Osteoblast (primary cell): ENCODE measurements around the gene VWA2. TPM values are rescaled to one million over a fixed set of nuclear protein-coding genes. Genes with fewer than 3 reads are reported as not detected.

Source experiments
- DNase-seq: peaks from one replicate; pipeline ENCODE4 v3.0.0; 2011; ENCODE audit warnings: low spot score, mixed read lengths; ENCODE audit not compliant: insufficient read length; ENCODE audit errors: missing footprints
- H2AFZ ChIP-seq: 2 replicates; pipeline ENCODE4 v1.6.0; 2011; ENCODE audit warnings: mild to moderate bottlenecking, low read length
- H3K27ac ChIP-seq: 2 replicates; pipeline ENCODE4 v1.5.1; 2011; ENCODE audit warnings: mild to moderate bottlenecking, low read depth, low read length, moderate library complexity
- H3K27me3 ChIP-seq: 2 replicates; pipeline ENCODE4 v1.6.0; 2012; ENCODE audit warnings: mild to moderate bottlenecking, control low read depth, inconsistent platforms, low read length, moderate library complexity; ENCODE audit not compliant: insufficient read depth
- H3K36me3 ChIP-seq: 2 replicates; pipeline ENCODE4 v1.5.1; 2011; ENCODE audit warnings: mild to moderate bottlenecking, low read length, control low read depth, moderate library complexity; ENCODE audit not compliant: insufficient read depth
- H3K4me1 ChIP-seq: 2 replicates; pipeline ENCODE4 v1.5.1; 2011; ENCODE audit warnings: mild to moderate bottlenecking, low read length, control low read depth, moderate library complexity; ENCODE audit not compliant: insufficient read depth
- H3K4me2 ChIP-seq: 2 replicates; pipeline ENCODE4 v1.6.0; 2011; ENCODE audit warnings: mild to moderate bottlenecking, low read length; ENCODE audit not compliant: insufficient read depth
- H3K4me3 ChIP-seq: fragments of 200-600 bp; sonication (generic); 3 replicates; pipeline ENCODE4 v1.5.1; 2012; ENCODE audit warnings: mild to moderate bottlenecking, low read length, inconsistent platforms; ENCODE audit not compliant: insufficient read depth
- H3K79me2 ChIP-seq: 2 replicates; pipeline ENCODE4 v1.6.0; 2012; ENCODE audit warnings: mild to moderate bottlenecking, low read length, control low read depth, inconsistent platforms; ENCODE audit not compliant: insufficient read depth
- H3K9me3 ChIP-seq: 2 replicates; pipeline ENCODE4 v1.5.1; 2011; ENCODE audit warnings: low read depth, low read length, control low read depth
- H4K20me1 ChIP-seq: 2 replicates; pipeline ENCODE4 v1.6.0; 2012; ENCODE audit warnings: mild to moderate bottlenecking, low read length, control low read depth; ENCODE audit not compliant: insufficient read depth
- total RNA-seq: library from RNA; depleted of rRNA; stranded (reverse); fragments of >200 nt; gene quantifications from 2 replicates; pipeline ENCODE4 v1.2.3, GENCODE V29; 2012
- TF ChIP-seq, protein P1 (sequence below): IDR thresholded peaks from 2 replicates; pipeline ENCODE4 v1.5.1; 2011; ENCODE audit warnings: mild to moderate bottlenecking, low read depth, low read length, moderate library complexity; ENCODE audit errors: extremely low read depth

Gene VWA2
- total RNA-seq, 1 donor = under 0.01 TPM

DNA sequence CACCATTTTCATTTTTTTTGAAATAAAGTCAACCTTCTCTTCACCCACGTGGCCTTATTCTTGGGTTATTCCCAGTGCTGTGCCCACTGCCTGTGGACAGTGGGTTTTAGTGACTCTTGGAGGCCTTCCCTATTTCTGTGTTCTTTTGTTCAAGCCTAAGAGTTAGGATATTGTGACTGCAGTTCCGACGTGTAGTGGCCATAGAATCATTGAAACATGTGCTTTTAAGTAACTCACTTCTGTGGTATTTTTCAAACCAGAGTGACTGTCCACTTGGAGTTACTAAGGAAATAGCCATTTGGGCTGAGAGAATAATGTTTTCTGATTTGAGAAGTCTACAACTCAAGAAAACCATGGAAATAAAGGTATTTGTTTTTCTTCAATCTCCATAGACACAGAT, 36.2 kb upstream of the VWA2 start:
- H3K27me3 ChIP-seq = peaks cover 8% of the 10 kb centered on the region
- H3K27ac ChIP-seq = no peak overlapping the region
- DNase-seq = no peak
- no peaks in the 10 kb centered on the region for H3K4me1 ChIP-seq
- H3K9me3 ChIP-seq = no peaks in the 10 kb centered on the region
- H3K4me2 ChIP-seq = no peak overlapping the region
- H2AFZ ChIP-seq = no peak overlapping the region
- no peaks in the 10 kb centered on the region for H3K36me3 ChIP-seq
- no peaks in the 10 kb centered on the region for H3K79me2 ChIP-seq
- no peak overlapping the region for H3K4me3 ChIP-seq
- no peaks in the 10 kb centered on the region for H4K20me1 ChIP-seq
- TF ChIP-seq, protein P1, sequence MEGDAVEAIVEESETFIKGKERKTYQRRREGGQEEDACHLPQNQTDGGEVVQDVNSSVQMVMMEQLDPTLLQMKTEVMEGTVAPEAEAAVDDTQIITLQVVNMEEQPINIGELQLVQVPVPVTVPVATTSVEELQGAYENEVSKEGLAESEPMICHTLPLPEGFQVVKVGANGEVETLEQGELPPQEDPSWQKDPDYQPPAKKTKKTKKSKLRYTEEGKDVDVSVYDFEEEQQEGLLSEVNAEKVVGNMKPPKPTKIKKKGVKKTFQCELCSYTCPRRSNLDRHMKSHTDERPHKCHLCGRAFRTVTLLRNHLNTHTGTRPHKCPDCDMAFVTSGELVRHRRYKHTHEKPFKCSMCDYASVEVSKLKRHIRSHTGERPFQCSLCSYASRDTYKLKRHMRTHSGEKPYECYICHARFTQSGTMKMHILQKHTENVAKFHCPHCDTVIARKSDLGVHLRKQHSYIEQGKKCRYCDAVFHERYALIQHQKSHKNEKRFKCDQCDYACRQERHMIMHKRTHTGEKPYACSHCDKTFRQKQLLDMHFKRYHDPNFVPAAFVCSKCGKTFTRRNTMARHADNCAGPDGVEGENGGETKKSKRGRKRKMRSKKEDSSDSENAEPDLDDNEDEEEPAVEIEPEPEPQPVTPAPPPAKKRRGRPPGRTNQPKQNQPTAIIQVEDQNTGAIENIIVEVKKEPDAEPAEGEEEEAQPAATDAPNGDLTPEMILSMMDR = no peak

- H3K36me3 ChIP-seq = no peaks in the 10 kb centered on the region
- H3K4me3 ChIP-seq = no peak overlapping the region
- no peaks in the 10 kb centered on the region for H3K79me2 ChIP-seq
- H3K4me1 ChIP-seq = no peaks in the 10 kb centered on the region
- H2AFZ ChIP-seq = no peak overlapping the region
- peaks cover 3% of the 10 kb centered on the region for H3K27me3 ChIP-seq
- no peak for DNase-seq
- no peak overlapping the region for H3K4me2 ChIP-seq
- H3K27ac ChIP-seq = no peak overlapping the region
- no peaks in the 10 kb centered on the region for H3K9me3 ChIP-seq
- H4K20me1 ChIP-seq = no peaks in the 10 kb centered on the region
- TF ChIP-seq, protein P1 = no peak
Measured at GRCh38 chr10:114206902-114207301, 32.2 kb upstream of the VWA2 start.

- no peak for DNase-seq
- Histone ChIP-seq H3K9me3 (no peaks in the 10 kb centered on the region), H4K20me1 (no peaks in the 10 kb centered on the region), H3K36me3 (no peaks in the 10 kb centered on the region), H3K27me3 (peaks cover 3% of the 10 kb centered on the region), H3K4me1 (no peaks in the 10 kb centered on the region), H3K79me2 (no peaks in the 10 kb centered on the region), H3K4me3 (no peak overlapping the region), H3K27ac (no peak overlapping the region), H2AFZ (no peak overlapping the region), H3K4me2 (no peak overlapping the region)
- TF ChIP-seq, protein P1 = no peak
Measured at GRCh38 chr10:114207349-114207748, 31.7 kb upstream of the VWA2 start.

DNA sequence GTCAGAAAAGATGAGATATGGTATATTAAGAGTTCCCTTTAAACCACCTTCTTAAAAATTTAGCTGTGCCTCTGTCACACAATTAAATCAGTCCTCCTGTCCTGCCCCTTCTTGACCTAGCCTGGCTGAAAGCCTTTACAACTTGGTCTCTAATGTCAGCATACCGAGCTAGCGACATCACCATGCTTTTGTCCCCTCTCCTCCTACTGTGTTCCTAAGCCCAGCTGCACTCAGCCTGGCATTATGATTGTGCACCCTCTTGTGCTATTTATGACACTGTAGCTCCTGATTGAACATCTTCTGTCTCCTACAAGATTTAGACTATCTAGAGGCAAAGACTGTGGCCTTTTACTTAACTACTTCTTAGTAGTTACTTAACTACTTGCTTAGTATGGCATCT, 30.7 kb upstream of the VWA2 start:
- H3K4me3 ChIP-seq = no peak overlapping the region
- H3K27ac ChIP-seq = no peak overlapping the region
- H3K9me3 ChIP-seq = no peaks in the 10 kb centered on the region
- no peak for DNase-seq
- H4K20me1 ChIP-seq = no peaks in the 10 kb centered on the region
- no peaks in the 10 kb centered on the region for H3K4me1 ChIP-seq
- H3K36me3 ChIP-seq = no peaks in the 10 kb centered on the region
- no peak overlapping the region for H3K4me2 ChIP-seq
- no peak overlapping the region for H2AFZ ChIP-seq
- peaks cover 3% of the 10 kb centered on the region for H3K27me3 ChIP-seq
- no peaks in the 10 kb centered on the region for H3K79me2 ChIP-seq
- TF ChIP-seq, protein P1 = no peak
